Suprapubic skin (tissue), 4 donors: Measurements from ENCODE around the gene MTX3.

ENCODE experiments used
- CTCF ChIP-seq, 2 donors: fragments of 200-600 bp in 1 of 2; fragments of 450-650 bp in 1 of 2; sonication (generic) in 1 of 2; IDR thresholded peaks; one replicate each; pipeline ENCODE4 v1.5.1; 2016 to 2019; ENCODE audit warnings: antibody characterized with exemption in 2 of 2, mild to moderate bottlenecking in 1 of 2, moderate library complexity in 1 of 2
- EP300 ChIP-seq: sonication (generic); formaldehyde crosslinking; IDR thresholded peaks from one replicate; pipeline ENCODE4 v1.6.1; 2017; ENCODE audit warnings: antibody characterized with exemption
- POLR2AphosphoS5 ChIP-seq, 3 donors: sonication (generic); formaldehyde crosslinking; IDR thresholded peaks; one replicate each; pipeline ENCODE4 v1.6.1; 2017; ENCODE audit warnings: antibody characterized with exemption in 3 of 3

- no peak for TF ChIP-seq CTCF (IDR thresholded peaks at IDR 0.05)
- no peak for TF ChIP-seq EP300
- TF ChIP-seq POLR2AphosphoS5 (IDR thresholded peaks at IDR 0.05): no peak
These were observed 43.5 kb downstream of the MTX3 start for GRCh38 chr5:79947567-79947966.
